ENCODE results near the gene ERC2.

Gene ERC2

GRCh38 chr3:56351537-56351936 is 116.7 kb downstream of the ERC2 start:
- no peak overlapping the region for H3K27ac ChIP-seq (ENCODE audit: poor library complexity, severe bottlenecking)
- H3K4me3 ChIP-seq (ENCODE audit: severe bottlenecking): no peak overlapping the region
- H3K4me1 ChIP-seq (ENCODE audit: insufficient read depth, poor library complexity, severe bottlenecking): no peaks in the 10 kb centered on the region
- no peaks in the 10 kb centered on the region for H3K27me3 ChIP-seq (ENCODE audit: insufficient read depth, poor library complexity, severe bottlenecking)
- H3K36me3 ChIP-seq (ENCODE audit: low read depth): no peaks in the 10 kb centered on the region
- no peak for DNase-seq (ENCODE audit: low spot score)
- H3K9me3 ChIP-seq (ENCODE audit: severe bottlenecking): no peaks in the 10 kb centered on the region
- ATAC-seq (ENCODE audit: low read depth): no peak
- no peak for TF ChIP-seq CTCF (IDR thresholded peaks at IDR 0.05; ENCODE audit: poor library complexity, severe bottlenecking)

- no peaks in the 10 kb centered on the region for H3K4me1 ChIP-seq (ENCODE audit: insufficient read depth, poor library complexity, severe bottlenecking)
- no peak overlapping the region for H3K4me3 ChIP-seq (ENCODE audit: severe bottlenecking)
- no peaks in the 10 kb centered on the region for H3K36me3 ChIP-seq (ENCODE audit: low read depth)
- H3K9me3 ChIP-seq (ENCODE audit: severe bottlenecking): no peaks in the 10 kb centered on the region
- H3K27ac ChIP-seq (ENCODE audit: poor library complexity, severe bottlenecking): no peak overlapping the region
- no peaks in the 10 kb centered on the region for H3K27me3 ChIP-seq (ENCODE audit: insufficient read depth, poor library complexity, severe bottlenecking)
- no peak for ATAC-seq (ENCODE audit: low read depth)
- peak; percentile 10 for TF ChIP-seq CTCF (IDR thresholded peaks at IDR 0.05; ENCODE audit: poor library complexity, severe bottlenecking)
- no peak for DNase-seq (ENCODE audit: low spot score)
Observed at GRCh38 chr3:56347219-56347871, 120.9 kb downstream of the ERC2 start.

DNA sequence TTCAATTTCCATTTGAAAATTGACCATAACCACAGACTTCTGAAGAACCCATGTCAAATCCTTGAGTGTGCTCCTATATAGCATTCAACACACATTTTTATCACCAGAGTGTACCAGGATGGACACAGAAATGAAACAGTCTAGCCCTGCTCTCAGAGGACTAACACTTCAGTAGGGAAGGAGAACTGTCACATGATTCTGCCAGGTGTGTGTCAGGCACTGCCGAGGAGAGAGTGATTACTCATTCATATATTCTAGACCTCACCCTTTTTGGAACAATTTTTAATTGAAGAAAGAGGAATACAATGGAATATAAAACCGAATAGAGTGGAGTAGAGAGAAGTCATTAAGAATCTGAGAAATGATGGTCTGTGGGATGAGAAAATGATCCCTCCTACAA is 125.8 kb downstream of the ERC2 start:
- no peaks in the 10 kb centered on the region for H3K4me1 ChIP-seq (ENCODE audit: insufficient read depth, poor library complexity, severe bottlenecking)
- ATAC-seq (ENCODE audit: low read depth): 0 out of 3 replicates have a peak, but pooled peaks have one; percentile 41
- no peak overlapping the region for H3K4me3 ChIP-seq (ENCODE audit: severe bottlenecking)
- no peaks in the 10 kb centered on the region for H3K9me3 ChIP-seq (ENCODE audit: severe bottlenecking)
- no peak for TF ChIP-seq CTCF (IDR thresholded peaks at IDR 0.05; ENCODE audit: poor library complexity, severe bottlenecking)
- DNase-seq (ENCODE audit: low spot score): no peak
- H3K27ac ChIP-seq (ENCODE audit: poor library complexity, severe bottlenecking): no peak overlapping the region
- H3K27me3 ChIP-seq (ENCODE audit: insufficient read depth, poor library complexity, severe bottlenecking): no peaks in the 10 kb centered on the region
- no peaks in the 10 kb centered on the region for H3K36me3 ChIP-seq (ENCODE audit: low read depth)

DNA sequence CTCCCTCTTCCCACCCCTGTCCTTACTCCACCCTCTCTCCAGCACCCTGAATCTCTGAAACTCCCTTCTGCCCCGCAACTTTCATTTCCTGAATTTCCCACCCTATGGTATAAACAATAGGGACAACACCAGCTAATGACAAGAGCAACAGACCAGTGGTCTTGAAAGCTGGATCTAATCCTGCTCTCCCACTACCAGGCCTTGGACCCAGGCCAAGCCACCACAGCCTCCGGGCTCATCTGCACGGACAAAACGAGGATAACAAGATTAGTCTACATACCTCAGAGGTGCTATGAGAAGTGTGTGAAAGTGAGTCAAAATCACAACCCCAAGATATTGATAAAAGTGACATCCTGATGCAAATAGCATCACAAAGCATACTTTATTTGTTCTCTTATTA is 128.6 kb downstream of the ERC2 start:
- no peaks in the 10 kb centered on the region for H3K36me3 ChIP-seq (ENCODE audit: low read depth)
- ATAC-seq (ENCODE audit: low read depth): no peak
- no peaks in the 10 kb centered on the region for H3K27me3 ChIP-seq (ENCODE audit: insufficient read depth, poor library complexity, severe bottlenecking)
- TF ChIP-seq CTCF (IDR thresholded peaks at IDR 0.05; ENCODE audit: poor library complexity, severe bottlenecking): no peak
- H3K9me3 ChIP-seq (ENCODE audit: severe bottlenecking): no peaks in the 10 kb centered on the region
- H3K27ac ChIP-seq (ENCODE audit: poor library complexity, severe bottlenecking): no peak overlapping the region
- no peak overlapping the region for H3K4me3 ChIP-seq (ENCODE audit: severe bottlenecking)
- H3K4me1 ChIP-seq (ENCODE audit: insufficient read depth, poor library complexity, severe bottlenecking): no peaks in the 10 kb centered on the region
- no peak for DNase-seq (ENCODE audit: low spot score)

DNA sequence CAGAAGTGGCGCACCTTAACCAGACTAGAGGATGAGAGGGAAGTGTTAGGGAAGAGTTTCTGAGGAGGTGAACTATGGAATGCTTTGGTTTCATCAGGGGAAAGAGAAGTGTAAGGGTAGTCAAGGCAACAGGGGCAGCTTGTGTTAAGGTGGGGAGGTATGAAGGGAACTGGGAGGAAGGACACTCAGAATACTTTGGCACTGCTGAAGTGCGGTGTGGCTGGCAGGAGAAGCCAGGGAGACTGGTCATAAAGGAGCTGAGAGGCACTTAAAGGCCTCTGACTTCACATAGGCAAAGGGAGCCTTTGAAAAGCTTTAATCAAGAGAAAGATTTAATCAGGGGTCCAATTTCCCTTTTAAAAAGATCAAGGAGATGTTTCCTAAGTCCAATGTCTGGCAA is 129.0 kb downstream of the ERC2 start:
- no peak for TF ChIP-seq CTCF (IDR thresholded peaks at IDR 0.05; ENCODE audit: poor library complexity, severe bottlenecking)
- Histone ChIP-seq H3K27ac (ENCODE audit: poor library complexity, severe bottlenecking) (no peak overlapping the region), H3K4me1 (ENCODE audit: insufficient read depth, poor library complexity, severe bottlenecking) (no peaks in the 10 kb centered on the region), H3K36me3 (ENCODE audit: low read depth) (no peaks in the 10 kb centered on the region), H3K4me3 (ENCODE audit: severe bottlenecking) (no peak overlapping the region), H3K9me3 (ENCODE audit: severe bottlenecking) (no peaks in the 10 kb centered on the region), H3K27me3 (ENCODE audit: insufficient read depth, poor library complexity, severe bottlenecking) (no peaks in the 10 kb centered on the region)
- DNase-seq (ENCODE audit: low spot score): no peak
- no peak for ATAC-seq (ENCODE audit: low read depth)

All from RWPE2 (cell line).